Peyer's patch (tissue), 4 donors: ENCODE results near the gene TMEM139.
A peak's percentile ranks its signal among the peaks of the same experiment; 100 is the strongest.

Experiments
- POLR2A ChIP-seq, 2 donors: fragments of 450-650 bp; IDR thresholded peaks; one replicate each; pipeline ENCODE4 v1.5.1; 2017; ENCODE audit warnings: antibody characterized with exemption in 2 of 2, mild to moderate bottlenecking in 2 of 2, moderate library complexity in 2 of 2
- TF ChIP-seq, protein P1 (sequence below), 6 experiments: fragments of 450-650 bp in 4 of 6; fragments of 200-600 bp in 2 of 6; sonication (generic) in 1 of 6; IDR thresholded peaks; one replicate each; pipeline ENCODE4 v1.5.1; 2017 to 2019; ENCODE audit warnings: antibody characterized with exemption in 6 of 6, mild to moderate bottlenecking in 3 of 6, moderate library complexity in 1 of 6

DNA sequence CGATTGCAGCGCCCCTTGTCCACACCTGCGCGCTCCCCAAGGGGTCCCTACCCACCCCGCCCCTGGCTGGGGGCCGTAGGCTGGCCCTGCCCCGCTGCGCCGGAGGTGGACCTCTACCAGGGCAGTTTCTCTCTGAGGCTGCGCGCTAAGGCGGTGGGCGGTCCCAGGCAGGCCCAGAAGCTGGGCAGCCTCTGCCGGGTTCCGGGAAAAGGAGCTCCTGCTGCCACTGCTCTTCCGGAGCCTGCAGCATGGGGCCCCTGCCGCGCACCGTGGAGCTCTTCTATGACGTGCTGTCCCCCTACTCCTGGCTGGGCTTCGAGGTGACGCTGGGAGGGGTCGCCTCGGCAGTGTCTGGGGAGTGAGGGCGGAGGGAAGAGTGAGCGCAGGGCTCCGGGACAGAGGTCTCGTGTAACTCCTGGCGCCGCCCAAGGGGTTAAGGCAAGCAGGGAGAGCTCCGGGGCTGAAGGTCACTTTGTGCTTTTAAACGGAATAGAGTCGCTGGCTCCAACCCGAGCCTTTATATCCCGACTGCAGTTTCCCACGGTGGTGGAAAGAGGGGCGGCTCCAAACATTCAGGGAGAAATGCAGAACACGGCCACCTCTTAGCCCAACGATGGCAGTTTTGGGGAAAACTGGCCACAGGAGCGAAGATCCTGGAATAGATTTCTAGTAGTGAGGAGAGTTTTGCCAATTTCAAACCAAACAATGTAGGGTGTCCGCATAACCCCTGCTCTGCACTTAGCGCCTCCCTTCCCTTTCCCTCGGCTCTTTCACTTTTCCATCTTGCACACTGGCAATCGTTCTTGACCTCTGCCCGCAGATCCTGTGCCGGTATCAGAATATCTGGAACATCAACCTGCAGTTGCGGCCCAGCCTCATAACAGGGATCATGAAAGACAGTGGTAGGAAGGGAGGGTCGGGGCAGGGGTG is 21.2 kb upstream of the TMEM139 start, which contains the start of gene GSTK1:
- TF ChIP-seq, protein P1, sequence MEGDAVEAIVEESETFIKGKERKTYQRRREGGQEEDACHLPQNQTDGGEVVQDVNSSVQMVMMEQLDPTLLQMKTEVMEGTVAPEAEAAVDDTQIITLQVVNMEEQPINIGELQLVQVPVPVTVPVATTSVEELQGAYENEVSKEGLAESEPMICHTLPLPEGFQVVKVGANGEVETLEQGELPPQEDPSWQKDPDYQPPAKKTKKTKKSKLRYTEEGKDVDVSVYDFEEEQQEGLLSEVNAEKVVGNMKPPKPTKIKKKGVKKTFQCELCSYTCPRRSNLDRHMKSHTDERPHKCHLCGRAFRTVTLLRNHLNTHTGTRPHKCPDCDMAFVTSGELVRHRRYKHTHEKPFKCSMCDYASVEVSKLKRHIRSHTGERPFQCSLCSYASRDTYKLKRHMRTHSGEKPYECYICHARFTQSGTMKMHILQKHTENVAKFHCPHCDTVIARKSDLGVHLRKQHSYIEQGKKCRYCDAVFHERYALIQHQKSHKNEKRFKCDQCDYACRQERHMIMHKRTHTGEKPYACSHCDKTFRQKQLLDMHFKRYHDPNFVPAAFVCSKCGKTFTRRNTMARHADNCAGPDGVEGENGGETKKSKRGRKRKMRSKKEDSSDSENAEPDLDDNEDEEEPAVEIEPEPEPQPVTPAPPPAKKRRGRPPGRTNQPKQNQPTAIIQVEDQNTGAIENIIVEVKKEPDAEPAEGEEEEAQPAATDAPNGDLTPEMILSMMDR (IDR thresholded peaks at IDR 0.05), result peak in 3 of 6 experiments; percentile 6 to 20 (median 12)
- TF ChIP-seq POLR2A (IDR thresholded peaks at IDR 0.05), result peak; percentile 86 to 90
